Neural crest cell (in vitro differentiated cells): ENCODE data around the gene CAB39. TPM values are rescaled to one million over a fixed set of nuclear protein-coding genes. Genes with fewer than 3 reads are reported as not detected.

Experiments used
- DNase-seq: peaks from one replicate; pipeline ENCODE4 v3.0.0; 2021; ENCODE audit warnings: low read depth, mixed read lengths, low spot score
- H3K27ac Mint-ChIP-seq: one replicate; pipeline ENCODE4 v1.8.0; 2021; ENCODE audit warnings: mild to moderate bottlenecking, mixed read lengths; ENCODE audit not compliant: unreplicated experiment
- H3K27me3 Mint-ChIP-seq: 2 replicates; pipeline ENCODE4 v1.8.0; 2021; ENCODE audit warnings: low read depth, mild to moderate bottlenecking, mixed read lengths
- H3K36me3 Mint-ChIP-seq: 2 replicates; pipeline ENCODE4 v1.8.0; 2021; ENCODE audit warnings: low read depth, mild to moderate bottlenecking, mixed read lengths
- H3K4me1 Mint-ChIP-seq: 2 replicates; pipeline ENCODE4 v1.8.0; 2021; ENCODE audit warnings: mixed read lengths
- H3K4me3 Mint-ChIP-seq: one replicate; pipeline ENCODE4 v1.8.0; 2021; ENCODE audit warnings: mild to moderate bottlenecking, mixed read lengths
- H3K9me3 Mint-ChIP-seq: 2 replicates; pipeline ENCODE4 v1.8.0; 2021; ENCODE audit warnings: mixed read lengths
- CTCF ChIP-seq: fragments of 200-600 bp; sonication (generic); conservative IDR thresholded peaks from 2 replicates; pipeline ENCODE4 v1.5.0; 2021; ENCODE audit warnings: antibody characterized with exemption, mild to moderate bottlenecking
- total RNA-seq: library from RNA; stranded (reverse); gene quantifications from 2 replicates; pipeline ENCODE4 v1.2.1, GENCODE V29; 2021

CAB39 gene
- total RNA-seq, 1 donor from 2014 or later = 40.6 TPM

DNA sequence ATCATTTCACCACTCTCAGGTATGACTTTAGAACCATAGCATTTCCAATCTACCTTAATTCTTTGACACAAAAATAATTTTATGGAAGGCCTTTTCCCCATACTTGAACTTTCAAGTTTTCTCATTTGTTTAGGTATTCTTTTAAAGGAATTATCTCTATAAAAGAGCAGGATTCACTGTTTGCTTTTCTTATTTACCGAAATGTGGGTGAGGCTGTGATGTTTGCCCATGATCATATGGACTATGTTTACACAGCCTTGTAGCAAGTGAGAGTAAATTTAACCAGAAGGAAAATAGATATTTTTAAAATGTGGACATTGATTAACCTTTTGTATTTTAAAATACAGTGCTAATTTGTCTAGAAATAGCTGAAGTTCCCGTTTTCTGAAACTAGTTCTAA lies 26.3 kb downstream of the CAB39 start:
- Mint-ChIP-seq H3K4me1 (no peaks in the 10 kb centered on the region), H3K36me3 (peaks cover 3% of the 10 kb centered on the region), H3K27ac (no peak overlapping the region), H3K9me3 (no peaks in the 10 kb centered on the region), H3K4me3 (no peak overlapping the region), H3K27me3 (no peaks in the 10 kb centered on the region)
- no peak for TF ChIP-seq CTCF
- DNase-seq = no peak

GRCh38 chr2:230739961-230740360 lies 27.3 kb downstream of the CAB39 start:
- Mint-ChIP-seq H3K36me3 (peaks cover 3% of the 10 kb centered on the region), H3K9me3 (no peaks in the 10 kb centered on the region), H3K4me1 (no peaks in the 10 kb centered on the region), H3K27me3 (no peaks in the 10 kb centered on the region), H3K27ac (no peak overlapping the region), H3K4me3 (no peak overlapping the region)
- no peak for DNase-seq
- TF ChIP-seq CTCF = no peak

DNA sequence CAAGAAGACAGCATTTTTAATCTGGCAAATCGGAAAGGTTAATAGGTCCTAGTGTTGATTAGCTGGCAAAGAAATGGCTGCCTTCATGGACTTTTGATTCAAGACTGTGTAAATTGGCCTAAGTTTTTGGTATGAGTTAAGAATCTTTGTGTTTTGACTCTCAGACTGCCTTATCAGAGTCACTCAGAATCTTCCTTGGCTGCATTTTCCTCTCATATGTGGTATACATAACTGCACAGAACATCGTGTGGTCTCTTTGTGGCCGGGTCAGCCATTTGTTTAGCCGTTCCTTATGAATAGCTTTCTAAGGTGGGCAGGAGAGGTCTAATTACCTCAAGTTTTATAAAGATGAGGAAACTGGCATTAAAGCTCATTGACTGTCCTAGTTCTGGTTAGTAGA lies 30.1 kb downstream of the CAB39 start:
- no peak for TF ChIP-seq CTCF
- DNase-seq = no peak
- Mint-ChIP-seq H3K4me1 (no peaks in the 10 kb centered on the region), H3K36me3 (peaks cover 6% of the 10 kb centered on the region), H3K9me3 (no peaks in the 10 kb centered on the region), H3K27me3 (no peaks in the 10 kb centered on the region), H3K27ac (no peak overlapping the region), H3K4me3 (no peak overlapping the region)

GRCh38 chr2:230746213-230746612 lies 33.6 kb downstream of the CAB39 start:
- no peak overlapping the region for H3K4me3 Mint-ChIP-seq
- no peak for TF ChIP-seq CTCF
- no peaks in the 10 kb centered on the region for H3K27me3 Mint-ChIP-seq
- no peaks in the 10 kb centered on the region for H3K9me3 Mint-ChIP-seq
- H3K4me1 Mint-ChIP-seq = peaks cover 2% of the 10 kb centered on the region
- H3K36me3 Mint-ChIP-seq = peaks cover 5% of the 10 kb centered on the region
- no peak for DNase-seq
- no peak overlapping the region for H3K27ac Mint-ChIP-seq

- no peak overlapping the region for H3K27ac Mint-ChIP-seq
- no peak overlapping the region for H3K4me3 Mint-ChIP-seq
- no peak for DNase-seq
- H3K9me3 Mint-ChIP-seq = peaks cover 5% of the 10 kb centered on the region
- peaks cover 5% of the 10 kb centered on the region for H3K36me3 Mint-ChIP-seq
- H3K27me3 Mint-ChIP-seq = no peaks in the 10 kb centered on the region
- TF ChIP-seq CTCF = no peak
- H3K4me1 Mint-ChIP-seq = peaks cover 13% of the 10 kb centered on the region
These were observed 35.4 kb downstream of the CAB39 start for GRCh38 chr2:230748087-230748486.

- peaks cover 5% of the 10 kb centered on the region for H3K9me3 Mint-ChIP-seq
- H3K4me1 Mint-ChIP-seq = peaks cover 13% of the 10 kb centered on the region
- no peak overlapping the region for H3K4me3 Mint-ChIP-seq
- no peaks in the 10 kb centered on the region for H3K27me3 Mint-ChIP-seq
- no peak for DNase-seq
- no peak for TF ChIP-seq CTCF
- H3K27ac Mint-ChIP-seq = no peak overlapping the region
- peaks cover 5% of the 10 kb centered on the region for H3K36me3 Mint-ChIP-seq
These were observed 36.5 kb downstream of the CAB39 start for GRCh38 chr2:230749111-230749510.
